Fibroblast of lung (primary cell): Measurements from ENCODE around the gene UBE2E3. TPM values are rescaled to one million over a fixed set of nuclear protein-coding genes. Genes with fewer than 3 reads are reported as not detected.

Source experiments
- DNase-seq, 2 donors: peaks; one replicate each; pipeline versions ENCODE4 v3.0.0 to v3.0.0-alpha.2; 2010; ENCODE audit warnings: low read depth in 2 of 2
- H2AFZ ChIP-seq: 2 replicates; pipeline ENCODE4 v1.5.1; 2012; ENCODE audit warnings: low read length, control low read depth, inconsistent platforms
- H3K27ac ChIP-seq: 2 replicates; pipeline ENCODE4 v1.5.1; 2011; ENCODE audit warnings: low read length, control low read depth; ENCODE audit not compliant: insufficient read depth
- H3K27me3 ChIP-seq: 2 replicates; pipeline ENCODE4 v1.5.1; 2011; ENCODE audit warnings: mild to moderate bottlenecking, low read length; ENCODE audit not compliant: control insufficient read depth, insufficient read depth
- H3K36me3 ChIP-seq: 2 replicates; pipeline ENCODE4 v1.5.1; 2011; ENCODE audit warnings: low read length; ENCODE audit not compliant: control insufficient read depth, insufficient read depth
- H3K4me1 ChIP-seq: 2 replicates; pipeline ENCODE4 v1.5.1; 2011; ENCODE audit warnings: low read length; ENCODE audit not compliant: control insufficient read depth, insufficient read depth; ENCODE audit errors: extremely low read depth
- H3K4me2 ChIP-seq: 2 replicates; pipeline ENCODE4 v1.5.1; 2011; ENCODE audit warnings: low read length, control low read depth; ENCODE audit not compliant: insufficient read depth; ENCODE audit errors: extremely low read depth
- H3K4me3 ChIP-seq, 4 experiments: fragments of 200-600 bp in 1 of 4; sonication (generic) in 1 of 4; replicated peaks in 1 of 4; 2 replicates each; pipeline ENCODE4 v1.5.1; 2011 to 2016; ENCODE audit warnings: low read length in 4 of 4, low read depth in 3 of 4, mild to moderate bottlenecking in 3 of 4, control low read depth in 2 of 4, inconsistent platforms in 1 of 4, mixed read lengths in 1 of 4; ENCODE audit not compliant: insufficient read depth in 1 of 4; ENCODE audit errors: control extremely low read depth in 1 of 4
- H3K79me2 ChIP-seq: 2 replicates; pipeline ENCODE4 v1.5.1; 2012; ENCODE audit warnings: mild to moderate bottlenecking, low read length, inconsistent platforms; ENCODE audit not compliant: control insufficient read depth, insufficient read depth
- H3K9ac ChIP-seq: 2 replicates; pipeline ENCODE4 v1.5.1; 2011; ENCODE audit warnings: mild to moderate bottlenecking, low read length, control low read depth; ENCODE audit not compliant: insufficient read depth
- H3K9me3 ChIP-seq: 2 replicates; pipeline ENCODE4 v1.5.1; 2012; ENCODE audit warnings: low read depth, low read length; ENCODE audit not compliant: control insufficient read depth, insufficient read depth
- H4K20me1 ChIP-seq: 2 replicates; pipeline ENCODE4 v1.5.1; 2011; ENCODE audit warnings: low read length; ENCODE audit not compliant: control insufficient read depth, insufficient read depth; ENCODE audit errors: extremely low read depth
- EZH2 ChIP-seq: IDR thresholded peaks from 2 replicates; pipeline ENCODE4 v1.5.1; 2012; ENCODE audit warnings: low read length, control low read depth, mild to moderate bottlenecking; ENCODE audit errors: missing control alignments
- polyA plus RNA-seq, 2 donors: library from polyadenylated mRNA; depleted of rRNA in 1 of 2; stranded (reverse) in 1 of 2; unstranded in 1 of 2; fragments of >200 nt; gene quantifications; 2 replicates each; pipeline ENCODE4 v1.2.1, GENCODE V29; 2011 to 2012; ENCODE audit warnings: missing spikeins in 1 of 2
- total RNA-seq: library from RNA; depleted of rRNA; stranded (reverse); fragments of >200 nt; gene quantifications from 2 replicates; pipeline ENCODE4 v1.2.1, GENCODE V29; 2014
- TF ChIP-seq, protein P1 (sequence below), 2 donors: IDR thresholded peaks in 1 of 2; conservative IDR thresholded peaks in 1 of 2; 1 replicate in 1 of 2; 2 replicates in 1 of 2; pipeline ENCODE4 v1.5.1; 2011 to 2012; ENCODE audit warnings: low read length in 2 of 2, control low read depth in 1 of 2, inconsistent platforms in 1 of 2, low read depth in 1 of 2, mild to moderate bottlenecking in 1 of 2

Gene UBE2E3
- total and polyA plus RNA-seq, 2 donors (not counting 1 experiment from before 2014, with no cell fraction given), result 57.5 to 138 TPM

- Histone ChIP-seq H3K27ac (no peak overlapping the region), H3K4me2 (no peak overlapping the region), H3K27me3 (no peaks in the 10 kb centered on the region), H3K4me3 (no peak overlapping the region), H3K4me1 (peaks cover 8% of the 10 kb centered on the region), H3K9ac (no peak overlapping the region), H3K36me3 (no peaks in the 10 kb centered on the region), H2AFZ (no peak overlapping the region), H4K20me1 (no peaks in the 10 kb centered on the region), H3K9me3 (no peaks in the 10 kb centered on the region), H3K79me2 (peaks cover 18% of the 10 kb centered on the region)
- DNase-seq, result peak; percentile 58 to 77
- TF ChIP-seq, protein P1, sequence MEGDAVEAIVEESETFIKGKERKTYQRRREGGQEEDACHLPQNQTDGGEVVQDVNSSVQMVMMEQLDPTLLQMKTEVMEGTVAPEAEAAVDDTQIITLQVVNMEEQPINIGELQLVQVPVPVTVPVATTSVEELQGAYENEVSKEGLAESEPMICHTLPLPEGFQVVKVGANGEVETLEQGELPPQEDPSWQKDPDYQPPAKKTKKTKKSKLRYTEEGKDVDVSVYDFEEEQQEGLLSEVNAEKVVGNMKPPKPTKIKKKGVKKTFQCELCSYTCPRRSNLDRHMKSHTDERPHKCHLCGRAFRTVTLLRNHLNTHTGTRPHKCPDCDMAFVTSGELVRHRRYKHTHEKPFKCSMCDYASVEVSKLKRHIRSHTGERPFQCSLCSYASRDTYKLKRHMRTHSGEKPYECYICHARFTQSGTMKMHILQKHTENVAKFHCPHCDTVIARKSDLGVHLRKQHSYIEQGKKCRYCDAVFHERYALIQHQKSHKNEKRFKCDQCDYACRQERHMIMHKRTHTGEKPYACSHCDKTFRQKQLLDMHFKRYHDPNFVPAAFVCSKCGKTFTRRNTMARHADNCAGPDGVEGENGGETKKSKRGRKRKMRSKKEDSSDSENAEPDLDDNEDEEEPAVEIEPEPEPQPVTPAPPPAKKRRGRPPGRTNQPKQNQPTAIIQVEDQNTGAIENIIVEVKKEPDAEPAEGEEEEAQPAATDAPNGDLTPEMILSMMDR (conservative IDR thresholded peaks at IDR 0.05 in 1 of 2, IDR thresholded peaks at IDR 0.05 in 1 of 2; ENCODE audit: low read depth in 1 of 2, low read length in 2 of 2), result no peak
- TF ChIP-seq EZH2, result no peak
Observed at GRCh38 chr2:181070119-181070835, 89.9 kb downstream of the UBE2E3 start.

- TF ChIP-seq EZH2, result no peak
- TF ChIP-seq, protein P1 (conservative IDR thresholded peaks at IDR 0.05 in 1 of 2, IDR thresholded peaks at IDR 0.05 in 1 of 2; ENCODE audit: low read depth in 1 of 2, low read length in 2 of 2), result no peak
- no peaks in the 10 kb centered on the region for H3K27me3 ChIP-seq
- H3K4me2 ChIP-seq, result no peak overlapping the region
- H3K36me3 ChIP-seq, result no peaks in the 10 kb centered on the region
- H2AFZ ChIP-seq, result no peak overlapping the region
- no peaks in the 10 kb centered on the region for H4K20me1 ChIP-seq
- H3K4me3 ChIP-seq, result no peak overlapping the region
- DNase-seq, result no peak
- H3K9ac ChIP-seq, result no peak overlapping the region
- no peaks in the 10 kb centered on the region for H3K9me3 ChIP-seq
- no peak overlapping the region for H3K27ac ChIP-seq
- peaks cover 8% of the 10 kb centered on the region for H3K4me1 ChIP-seq
- peaks cover 18% of the 10 kb centered on the region for H3K79me2 ChIP-seq
Observed at GRCh38 chr2:181070836-181071200, 90.4 kb downstream of the UBE2E3 start.

DNA sequence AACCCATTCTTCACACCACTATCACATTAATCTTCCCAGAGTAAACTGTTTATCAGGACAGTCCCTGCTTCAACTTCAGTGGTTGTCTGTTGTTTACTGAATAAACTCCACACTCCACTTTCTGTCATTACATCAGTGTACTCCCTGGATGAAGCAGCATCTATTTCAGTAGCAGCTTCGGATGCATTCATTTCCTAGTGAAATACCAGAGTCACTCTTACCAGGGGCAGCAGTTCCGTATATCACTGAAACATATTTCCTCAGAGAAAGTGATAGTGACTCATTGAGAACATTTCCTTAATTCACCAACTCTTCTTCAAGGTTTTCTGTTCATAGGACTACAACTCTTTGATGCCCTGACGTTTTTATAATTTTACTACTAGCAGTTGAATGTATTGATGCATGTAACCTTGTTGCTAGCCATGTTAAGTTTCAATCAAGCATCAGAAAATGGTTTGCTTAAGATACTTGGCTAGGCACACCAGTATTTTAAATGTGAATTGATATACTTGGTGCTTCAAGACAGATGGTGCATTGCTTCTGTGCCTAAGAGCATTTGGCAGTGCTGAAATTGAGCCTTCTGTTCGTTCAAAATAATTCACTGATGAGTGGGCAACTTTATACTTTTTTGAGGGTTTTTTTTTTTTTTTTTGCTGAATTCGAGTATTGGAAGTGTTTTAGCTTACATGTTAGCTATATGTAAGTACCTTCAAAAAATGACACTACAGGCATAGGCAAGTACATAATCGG lies 92.3 kb downstream of the UBE2E3 start:
- Histone ChIP-seq H3K4me3 (no peak overlapping the region), H3K4me2 (no peak overlapping the region), H3K36me3 (no peaks in the 10 kb centered on the region), H4K20me1 (no peaks in the 10 kb centered on the region), H3K4me1 (peaks cover 8% of the 10 kb centered on the region), H3K27ac (no peak overlapping the region), H3K9ac (no peak overlapping the region), H3K9me3 (no peaks in the 10 kb centered on the region), H2AFZ (no peak overlapping the region), H3K27me3 (no peaks in the 10 kb centered on the region), H3K79me2 (peaks cover 13% of the 10 kb centered on the region)
- TF ChIP-seq, protein P1 (conservative IDR thresholded peaks at IDR 0.05 in 1 of 2, IDR thresholded peaks at IDR 0.05 in 1 of 2; ENCODE audit: low read depth in 1 of 2, low read length in 2 of 2), result no peak
- peak; percentile 24 to 43 for DNase-seq
